Renal cortex interstitium (tissue), 11 donors: ENCODE results near the gene KAT8. TPM values are rescaled to one million over a fixed set of nuclear protein-coding genes. Genes with fewer than 3 reads are reported as not detected.

Experiments used
- DNase-seq, 11 donors: peaks; one replicate each; pipeline ENCODE4 v3.0.0-alpha.2; 2013; ENCODE audit warnings: low read depth in 9 of 11, low spot score in 4 of 11; ENCODE audit errors: extremely low read depth in 1 of 11
- polyA plus RNA-seq, 3 donors: library from polyadenylated mRNA; unstranded; fragments of 120-200 nt; gene quantifications; one replicate each; pipeline ENCODE4 v1.2.1, GENCODE V29; 2013; ENCODE audit not compliant: insufficient read length in 3 of 3

KAT8 gene
- polyA plus RNA-seq, 3 donors, result 65.5 to 82.0 (median 69.7) TPM

DNA sequence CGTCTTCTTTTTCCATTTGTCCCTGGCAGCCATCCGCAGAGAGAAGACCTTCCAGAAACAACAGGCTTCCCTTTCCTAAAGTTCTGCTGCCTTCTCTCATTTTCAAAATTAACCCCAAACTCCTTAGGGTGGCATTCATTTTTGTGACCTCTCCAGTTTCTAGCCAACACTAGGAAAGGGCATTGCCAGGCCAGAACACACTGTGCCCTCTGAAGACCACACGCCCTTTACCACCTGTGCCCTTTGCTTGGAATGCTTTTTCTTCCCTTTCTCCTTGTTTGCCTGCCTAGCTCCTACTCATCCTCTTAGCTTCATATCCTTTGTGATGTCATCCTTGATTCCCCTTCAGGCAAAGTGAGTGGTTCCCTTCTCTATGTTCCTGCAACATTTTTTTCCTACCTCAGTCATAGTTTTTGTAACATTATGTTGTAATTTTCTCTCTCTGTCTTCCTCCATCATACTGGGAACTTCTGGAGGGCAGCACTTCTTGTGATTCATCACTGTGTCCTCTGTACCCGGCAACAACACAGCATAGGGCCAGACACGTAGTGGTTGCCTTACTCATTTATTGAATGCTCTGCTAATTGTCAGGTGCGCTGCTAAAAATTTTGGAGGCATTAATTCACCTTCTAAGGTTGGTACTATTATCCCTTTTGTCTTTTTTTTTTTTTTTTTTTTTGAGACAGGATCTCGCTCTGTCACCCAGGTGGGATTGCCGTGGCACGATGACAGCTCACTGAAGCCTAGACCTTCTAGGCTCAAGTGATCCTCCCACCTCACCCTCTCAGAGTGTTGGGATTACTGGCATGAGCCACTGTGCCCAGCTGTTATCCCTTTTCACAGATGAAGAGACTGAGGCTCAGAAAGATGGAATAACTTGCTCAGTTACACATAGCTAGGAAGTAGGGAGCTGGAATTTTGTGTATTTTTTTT lies 1.0 kb downstream of the KAT8 start:
- DNase-seq, result no peak

DNA sequence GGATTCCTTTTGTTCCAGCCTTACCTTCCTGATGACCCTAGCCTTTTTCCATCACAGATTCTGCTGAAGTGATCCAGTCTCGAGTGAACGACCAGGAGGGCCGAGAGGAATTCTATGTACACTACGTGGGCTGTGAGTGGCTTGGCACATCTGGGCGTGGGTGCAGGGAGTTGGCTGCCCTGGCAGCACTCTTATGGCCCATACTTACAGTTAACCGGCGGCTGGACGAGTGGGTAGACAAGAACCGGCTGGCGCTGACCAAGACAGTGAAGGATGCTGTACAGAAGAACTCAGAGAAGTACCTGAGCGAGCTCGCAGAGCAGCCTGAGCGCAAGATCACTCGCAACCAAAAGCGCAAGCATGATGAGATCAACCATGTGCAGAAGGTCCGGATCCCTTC lies 2.7 kb downstream of the KAT8 start:
- no peak for DNase-seq

DNA sequence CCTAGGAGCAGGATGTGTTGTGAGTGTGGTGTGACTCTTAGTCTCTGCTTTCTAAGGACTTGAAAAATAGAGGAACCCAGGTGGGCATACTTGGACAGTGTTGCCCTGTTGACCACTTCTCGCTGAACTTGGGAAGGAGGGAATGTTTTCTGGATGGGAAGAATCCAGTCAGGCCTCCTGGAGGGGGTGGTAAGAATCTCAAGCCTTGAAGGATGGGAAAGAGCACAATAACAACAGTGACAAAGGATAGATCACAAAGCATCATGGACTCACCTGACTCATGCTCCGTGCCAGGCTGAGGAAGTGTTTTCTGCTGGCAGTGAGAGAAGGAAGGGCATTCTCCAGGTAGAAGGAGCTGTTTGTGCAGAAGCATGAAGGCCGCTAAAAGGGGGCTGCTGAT lies 8.4 kb downstream of the KAT8 start:
- no peak for DNase-seq

DNA sequence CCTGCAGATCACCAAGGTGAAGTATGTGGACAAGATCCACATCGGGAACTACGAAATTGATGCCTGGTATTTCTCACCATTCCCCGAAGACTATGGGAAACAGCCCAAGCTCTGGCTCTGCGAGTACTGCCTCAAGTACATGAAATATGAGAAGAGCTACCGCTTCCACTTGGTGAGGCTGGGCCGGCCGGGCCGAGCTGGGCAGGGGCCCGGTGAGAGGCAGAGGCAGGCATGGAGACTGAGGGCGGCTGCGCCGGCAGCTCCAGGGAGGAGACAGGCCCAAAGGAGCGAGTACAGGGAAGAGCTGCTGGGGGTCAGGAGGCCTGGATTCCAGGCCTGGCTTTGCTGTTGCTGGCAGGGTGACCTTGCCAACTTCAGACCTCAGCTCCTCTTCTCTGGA lies 9.7 kb downstream of the KAT8 start:
- DNase-seq, result no peak

DNA sequence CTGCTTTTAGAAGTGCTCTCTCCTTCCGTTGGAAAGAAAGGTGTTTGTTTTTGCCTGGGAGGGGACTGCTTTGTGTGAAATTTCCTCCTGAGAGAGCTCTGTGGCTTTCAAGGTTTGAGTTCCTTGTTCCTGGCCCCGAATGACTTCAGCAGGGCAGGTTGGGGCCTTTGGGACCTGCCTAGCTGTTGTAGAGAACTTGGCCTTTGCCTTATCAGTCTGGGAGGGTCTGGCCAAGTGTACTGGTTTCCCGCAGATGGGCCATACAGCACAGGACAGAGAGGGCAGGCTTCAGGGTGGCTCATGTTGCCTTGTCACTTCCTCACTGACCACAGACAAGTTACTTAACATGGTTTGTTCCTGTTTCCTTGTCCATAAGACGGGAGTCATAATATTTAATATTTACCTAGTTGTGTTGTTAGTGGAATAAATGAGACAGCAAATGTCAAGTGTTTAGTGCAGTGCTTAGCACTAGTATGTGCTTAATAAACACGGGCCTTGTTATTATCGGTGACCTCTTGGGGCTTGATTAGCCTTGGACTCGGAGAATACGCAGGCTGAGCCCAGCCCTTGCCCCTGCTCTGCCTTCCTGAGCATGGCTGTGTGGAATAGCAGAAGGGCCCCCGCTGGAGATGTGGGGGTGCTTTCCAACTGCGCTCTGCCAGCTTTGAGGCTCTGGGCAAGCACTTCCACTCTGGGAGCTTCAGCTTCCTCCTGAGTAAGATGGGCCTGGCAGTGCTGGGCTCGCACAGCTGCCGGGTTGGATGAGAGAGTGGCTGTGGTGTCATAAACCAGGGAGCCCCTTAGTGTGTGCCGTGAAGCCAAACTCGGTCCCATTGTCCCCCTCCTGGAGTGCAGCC lies 11.5 kb downstream of the KAT8 start:
- no peak for DNase-seq

- DNase-seq, result no peak
These were observed 12.3 kb downstream of the KAT8 start for GRCh38 chr16:31129568-31130335.

DNA sequence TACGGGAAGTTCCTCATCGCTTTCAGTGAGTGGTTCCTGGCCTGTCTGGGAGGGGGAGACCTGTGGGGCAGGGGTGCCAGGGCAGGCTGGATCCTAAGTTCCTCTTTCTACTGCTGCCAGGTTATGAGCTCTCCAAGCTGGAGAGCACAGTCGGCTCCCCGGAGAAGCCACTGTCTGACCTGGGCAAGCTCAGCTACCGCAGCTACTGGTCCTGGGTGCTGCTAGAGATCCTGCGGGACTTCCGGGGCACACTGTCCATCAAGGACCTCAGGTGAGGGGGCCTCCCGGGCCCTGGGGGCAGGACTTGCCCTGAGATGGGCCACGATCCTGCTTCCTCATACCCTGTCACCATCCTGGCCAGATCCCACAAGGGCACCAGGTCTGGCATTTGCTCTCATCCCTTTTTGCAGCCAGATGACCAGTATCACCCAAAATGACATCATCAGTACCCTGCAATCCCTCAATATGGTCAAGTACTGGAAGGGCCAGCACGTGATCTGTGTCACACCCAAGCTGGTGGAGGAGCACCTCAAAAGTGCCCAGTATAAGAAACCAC lies 12.9 kb downstream of the KAT8 start:
- DNase-seq, result no peak

DNA sequence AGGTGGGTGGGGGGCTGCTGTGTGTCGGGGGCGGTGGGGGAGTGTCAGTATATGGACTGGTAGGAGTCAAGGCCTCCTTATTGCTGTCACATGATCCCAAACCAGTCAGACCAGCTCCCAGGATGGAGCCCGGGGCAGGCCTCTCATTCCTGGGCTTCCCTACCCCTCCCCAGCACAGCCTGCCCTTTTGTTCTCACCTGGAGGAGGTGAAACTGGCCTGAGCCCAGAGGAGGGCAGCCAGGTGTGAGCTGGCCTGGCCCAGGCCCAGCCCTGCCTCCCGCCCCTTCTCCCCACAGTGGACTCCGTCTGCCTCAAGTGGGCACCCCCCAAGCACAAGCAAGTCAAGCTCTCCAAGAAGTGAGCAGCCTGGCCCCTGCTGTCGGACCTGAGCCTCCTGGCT lies 13.4 kb downstream of the KAT8 start:
- DNase-seq, result no peak

GRCh38 chr16:31131416-31131815 lies 14.0 kb downstream of the KAT8 start:
- DNase-seq, result no peak

DNA sequence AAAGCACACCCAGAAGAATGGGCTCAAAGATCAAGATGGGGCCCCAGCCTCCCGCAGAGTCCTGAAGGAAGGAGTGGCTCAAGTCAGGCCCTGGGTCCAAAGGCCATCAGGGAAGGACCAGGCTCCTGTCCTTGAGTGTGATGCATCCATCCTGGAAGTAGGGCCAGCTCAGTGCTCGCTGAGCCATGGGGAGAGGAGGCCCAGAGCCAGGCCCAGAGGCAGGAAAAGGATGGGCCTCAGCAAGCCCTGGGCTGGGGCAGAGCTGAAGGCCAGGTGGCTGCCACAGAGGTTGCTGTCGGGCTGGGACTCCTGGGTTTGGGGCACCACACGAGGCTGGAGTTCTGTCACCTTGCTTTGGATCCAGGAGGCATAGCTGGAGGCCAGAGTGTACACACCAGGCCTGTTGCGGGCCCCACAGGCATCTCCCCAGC lies 14.4 kb downstream of the KAT8 start:
- no peak for DNase-seq

DNA sequence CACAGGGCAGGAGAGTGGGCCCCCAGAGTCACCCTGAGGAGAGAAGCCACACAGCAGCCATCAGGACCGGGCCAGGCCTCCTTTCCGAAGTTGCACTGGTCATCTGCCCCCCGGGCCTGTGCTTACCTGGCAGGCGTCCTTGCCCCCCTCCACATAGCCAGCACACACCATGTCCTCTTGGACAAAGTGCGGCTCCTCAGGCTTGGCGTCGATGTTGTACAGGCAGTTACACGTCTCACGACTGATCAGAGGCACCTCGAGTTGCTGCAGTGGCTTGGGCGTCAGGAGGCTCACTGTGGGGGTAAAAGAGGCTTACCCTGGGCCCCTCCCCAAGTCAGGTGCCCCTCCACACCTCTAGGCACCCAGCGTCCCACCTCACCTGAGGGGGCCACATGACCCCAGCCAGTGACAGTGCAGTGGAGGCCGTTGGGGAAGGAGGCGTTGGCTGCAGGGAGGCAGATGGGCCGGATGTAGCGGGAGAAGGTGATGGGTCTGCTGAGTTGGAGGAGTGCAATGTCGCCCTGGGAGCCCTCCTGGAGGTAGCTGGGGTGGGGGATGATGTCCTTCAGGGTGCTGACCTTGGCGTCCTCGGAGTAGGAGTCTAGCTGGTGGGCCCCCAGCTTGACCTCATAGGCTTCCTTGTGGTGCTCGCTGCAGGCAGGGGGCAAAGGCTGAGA lies 15.0 kb downstream of the KAT8 start:
- no peak for DNase-seq

DNA sequence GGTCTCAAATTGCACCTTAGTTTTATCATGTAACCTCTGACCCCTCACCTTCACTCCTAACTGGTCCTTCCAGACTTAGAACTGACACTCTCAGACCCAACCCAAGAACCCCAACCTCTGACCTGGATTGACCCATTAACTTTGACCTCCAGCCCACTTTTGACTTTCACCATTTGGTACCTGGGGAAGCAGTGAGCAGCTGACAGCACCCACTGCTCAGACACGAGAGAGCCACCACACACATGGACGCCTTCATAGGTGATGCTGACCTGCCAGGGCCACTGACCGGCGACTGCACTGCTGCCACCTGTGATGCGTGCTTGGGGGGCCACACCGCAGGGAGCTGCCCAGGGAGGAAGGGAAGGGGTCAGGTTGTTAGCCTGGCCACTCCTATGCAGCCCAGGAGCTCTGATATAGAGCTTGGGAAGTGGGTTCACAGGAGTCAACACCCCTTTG lies 15.6 kb downstream of the KAT8 start:
- DNase-seq, result no peak

GRCh38 chr16:31134091-31134571 lies 16.7 kb downstream of the KAT8 start:
- no peak for DNase-seq

DNA sequence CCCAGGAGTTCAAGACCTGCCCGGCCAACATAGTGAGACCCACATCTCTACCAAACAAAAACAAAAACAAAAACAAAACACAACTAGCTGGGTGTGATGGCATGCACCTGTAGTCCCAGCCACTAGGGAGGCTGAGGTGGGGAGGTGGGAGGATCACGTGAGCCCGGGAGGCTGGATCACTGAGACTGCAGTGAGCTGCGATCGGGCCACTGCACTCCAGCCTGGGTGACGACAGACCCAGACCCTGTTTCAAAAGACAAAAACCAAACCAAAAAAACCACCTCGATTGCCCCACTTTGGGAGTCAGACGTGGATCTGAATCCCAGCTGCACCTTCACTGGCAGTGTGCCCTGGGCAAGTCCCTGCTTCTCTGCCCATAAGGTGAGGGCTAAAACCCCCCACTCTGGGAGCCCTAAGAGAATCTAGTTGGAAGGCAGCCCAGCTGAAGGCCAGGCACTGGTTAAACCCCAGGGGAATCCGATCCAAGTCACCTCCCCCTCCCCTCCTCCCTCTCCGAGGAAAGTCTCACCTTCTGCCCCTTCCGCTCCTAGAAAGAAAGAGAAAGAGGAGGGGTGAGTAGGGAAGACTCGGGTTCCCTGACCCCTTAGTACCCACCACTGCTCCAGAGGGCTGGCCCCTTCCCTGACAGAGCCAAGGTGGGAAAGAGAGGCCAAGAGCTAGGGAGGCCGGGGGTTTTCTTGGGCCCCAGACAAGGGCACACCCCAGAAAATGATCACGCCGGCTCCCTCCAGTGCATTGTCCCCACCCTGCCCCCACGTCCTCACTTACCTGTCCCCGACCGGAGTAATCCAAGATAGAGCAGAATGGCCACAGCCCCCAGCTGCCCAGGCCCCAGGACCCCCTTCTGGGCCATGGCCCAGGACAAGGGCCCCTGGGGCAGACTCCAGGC lies 17.4 kb downstream of the KAT8 start:
- peak in 1 of 11 donors; percentile 44 for DNase-seq

GRCh38 chr16:31135535-31136286 lies 18.2 kb downstream of the KAT8 start, which contains the start of gene PRSS8:
Gene PRSS8 (minus strand): TSS chr16:31135727. CDS start chr16:31135498, 229 bp downstream.
- peak in 1 of 11 donors; percentile 27 for DNase-seq

DNA sequence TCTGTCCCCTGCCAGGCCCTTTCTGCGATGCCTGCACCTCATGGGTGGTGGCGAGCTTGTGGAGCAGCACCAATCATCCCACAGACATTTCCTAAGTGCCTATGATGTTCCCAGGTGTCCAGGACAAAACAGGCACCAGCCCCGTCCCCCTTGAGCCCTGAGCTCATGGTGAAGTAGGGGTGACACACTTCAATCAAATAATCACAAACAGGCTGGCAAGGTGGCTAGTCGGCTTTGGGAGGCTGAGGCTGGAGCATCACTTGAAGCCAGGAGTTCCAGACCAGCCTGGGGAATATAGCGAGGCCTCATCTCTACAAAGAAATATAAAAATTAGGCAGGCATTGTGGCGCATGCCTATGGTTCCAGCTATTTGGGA lies 18.8 kb downstream of the KAT8 start:
- no peak for DNase-seq
